Type B pancreatic cell (in vitro differentiated cells): ENCODE results near the gene LCE5A. TPM values are rescaled to one million over a fixed set of nuclear protein-coding genes. Genes with fewer than 3 reads are reported as not detected.

ENCODE experiments used
- DNase-seq: peaks from one replicate; pipeline ENCODE4 v3.0.0; 2021; ENCODE audit warnings: mixed read lengths; ENCODE audit not compliant: unreplicated experiment; ENCODE audit errors: extremely low spot score
- H3K27ac Mint-ChIP-seq: 2 replicates; pipeline ENCODE4 v1.8.0; 2021; ENCODE audit warnings: mild to moderate bottlenecking, mixed read lengths
- H3K27me3 Mint-ChIP-seq: 2 replicates; pipeline ENCODE4 v1.8.0; 2021; ENCODE audit warnings: mixed read lengths
- H3K36me3 Mint-ChIP-seq: 2 replicates; pipeline ENCODE4 v1.8.0; 2021; ENCODE audit warnings: mixed read lengths
- H3K4me1 Mint-ChIP-seq: one replicate; pipeline ENCODE4 v1.8.0; 2021; ENCODE audit warnings: mixed read lengths; ENCODE audit not compliant: unreplicated experiment
- H3K4me3 Mint-ChIP-seq: 2 replicates; pipeline ENCODE4 v1.8.0; 2021; ENCODE audit warnings: mild to moderate bottlenecking, mixed read lengths
- H3K9me3 Mint-ChIP-seq: 2 replicates; pipeline ENCODE4 v1.8.0; 2021; ENCODE audit warnings: mixed read lengths
- long read RNA-seq: library from polyadenylated mRNA; unstranded; transcript quantifications from one replicate; pipeline ENCODE4 v2.0.0, GENCODE V29; 2020
- total RNA-seq: library from RNA; stranded (reverse); gene quantifications from 2 replicates; pipeline ENCODE4 v1.2.1, GENCODE V29; 2021; ENCODE audit warnings: low replicate concordance
- TF ChIP-seq, protein P1 (sequence below): fragments of 200-600 bp; sonication (generic); conservative IDR thresholded peaks from 2 replicates; pipeline ENCODE4 v1.5.0; 2021; ENCODE audit warnings: antibody characterized with exemption, mild to moderate bottlenecking

LCE5A gene, protein sequence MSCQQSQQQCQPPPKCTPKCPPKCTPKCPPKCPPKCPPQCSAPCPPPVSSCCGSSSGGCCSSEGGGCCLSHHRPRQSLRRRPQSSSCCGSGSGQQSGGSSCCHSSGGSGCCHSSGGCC
- total RNA-seq, result not detected in 2 replicates
- long read RNA-seq, result 0 reads

DNA sequence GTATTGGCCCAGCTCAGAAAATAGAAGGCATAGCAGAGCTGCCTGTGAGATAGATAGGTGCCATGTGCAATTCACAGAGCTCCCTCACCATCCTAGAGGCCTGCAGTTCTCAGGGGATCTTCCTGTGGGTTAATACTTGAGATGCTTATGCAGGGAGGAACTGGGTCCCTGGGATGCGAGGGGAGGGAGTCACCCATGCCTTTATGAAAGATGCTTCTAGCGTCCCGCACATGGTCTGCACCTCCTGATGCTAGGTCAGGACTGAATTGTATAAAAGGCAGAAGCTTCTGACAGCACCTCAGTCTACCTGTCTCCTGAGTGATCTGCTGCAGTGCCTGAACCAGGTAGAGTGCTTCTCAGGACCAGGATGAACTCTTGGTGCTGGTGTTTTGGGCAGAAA is at the start of gene LCE5A:
LCE5A (plus strand) TSS at position 301 of the 400 bp plus-strand sequence. CDS start 732 bp downstream, outside the sequence.
- H3K27ac Mint-ChIP-seq, result no peak within 1 kb of the TSS
- peaks cover 4% of the 10 kb centered on the region for H3K9me3 Mint-ChIP-seq
- H3K27me3 Mint-ChIP-seq, result no peaks in the 10 kb centered on the region
- TF ChIP-seq, protein P1, sequence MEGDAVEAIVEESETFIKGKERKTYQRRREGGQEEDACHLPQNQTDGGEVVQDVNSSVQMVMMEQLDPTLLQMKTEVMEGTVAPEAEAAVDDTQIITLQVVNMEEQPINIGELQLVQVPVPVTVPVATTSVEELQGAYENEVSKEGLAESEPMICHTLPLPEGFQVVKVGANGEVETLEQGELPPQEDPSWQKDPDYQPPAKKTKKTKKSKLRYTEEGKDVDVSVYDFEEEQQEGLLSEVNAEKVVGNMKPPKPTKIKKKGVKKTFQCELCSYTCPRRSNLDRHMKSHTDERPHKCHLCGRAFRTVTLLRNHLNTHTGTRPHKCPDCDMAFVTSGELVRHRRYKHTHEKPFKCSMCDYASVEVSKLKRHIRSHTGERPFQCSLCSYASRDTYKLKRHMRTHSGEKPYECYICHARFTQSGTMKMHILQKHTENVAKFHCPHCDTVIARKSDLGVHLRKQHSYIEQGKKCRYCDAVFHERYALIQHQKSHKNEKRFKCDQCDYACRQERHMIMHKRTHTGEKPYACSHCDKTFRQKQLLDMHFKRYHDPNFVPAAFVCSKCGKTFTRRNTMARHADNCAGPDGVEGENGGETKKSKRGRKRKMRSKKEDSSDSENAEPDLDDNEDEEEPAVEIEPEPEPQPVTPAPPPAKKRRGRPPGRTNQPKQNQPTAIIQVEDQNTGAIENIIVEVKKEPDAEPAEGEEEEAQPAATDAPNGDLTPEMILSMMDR, result no peak
- H3K4me3 Mint-ChIP-seq, result no peak within 1 kb of the TSS
- no peaks in the 10 kb centered on the region for H3K36me3 Mint-ChIP-seq
- no peak for DNase-seq
- H3K4me1 Mint-ChIP-seq, result no peaks in the 10 kb centered on the region

DNA sequence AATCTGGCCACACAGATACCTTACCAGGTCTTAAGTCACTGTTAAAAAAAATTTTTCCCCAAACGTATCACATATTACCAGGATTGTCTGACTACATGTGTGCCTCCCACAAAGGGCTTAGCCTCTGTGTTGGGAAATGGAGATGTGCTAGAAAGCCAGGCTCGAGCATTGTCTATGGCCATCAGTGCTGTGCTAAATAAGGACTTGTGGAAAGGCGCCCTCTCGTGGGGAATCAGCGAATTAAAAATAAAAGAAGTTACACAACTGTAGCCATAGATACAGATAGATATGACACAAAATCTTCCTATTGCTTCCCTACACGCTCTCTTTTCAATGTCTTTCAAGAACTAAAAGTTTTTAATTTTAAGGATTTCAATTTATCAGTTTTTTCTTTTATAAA is 49.1 kb upstream of the LCE5A start:
- no peak overlapping the region for H3K4me3 Mint-ChIP-seq
- H3K27ac Mint-ChIP-seq, result no peak overlapping the region
- TF ChIP-seq, protein P1, result peak; percentile 56
- no peaks in the 10 kb centered on the region for H3K4me1 Mint-ChIP-seq
- no peaks in the 10 kb centered on the region for H3K36me3 Mint-ChIP-seq
- H3K9me3 Mint-ChIP-seq, result no peaks in the 10 kb centered on the region
- H3K27me3 Mint-ChIP-seq, result no peaks in the 10 kb centered on the region
- DNase-seq, result no peak

DNA sequence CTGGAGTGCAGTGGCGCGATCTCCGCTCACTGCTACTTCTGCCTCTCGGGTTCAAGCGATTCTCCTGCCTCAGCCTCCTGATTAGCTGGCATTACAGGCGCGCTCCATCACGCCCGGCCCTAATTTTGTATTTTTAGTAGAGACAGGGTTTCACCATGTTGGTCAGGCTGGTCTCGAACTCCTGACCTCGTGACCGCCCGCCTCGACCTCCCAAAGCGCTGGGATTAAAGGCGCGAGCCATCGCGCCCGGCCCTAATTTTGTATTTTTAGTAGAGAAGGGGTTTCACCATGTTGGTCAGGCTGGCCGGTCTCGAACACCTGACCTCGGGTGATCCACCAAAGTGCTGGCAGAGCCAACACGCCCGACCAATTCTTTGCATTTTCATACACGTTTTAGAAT is 48.0 kb upstream of the LCE5A start:
- no peak overlapping the region for H3K27ac Mint-ChIP-seq
- H3K9me3 Mint-ChIP-seq, result peaks cover 6% of the 10 kb centered on the region
- no peaks in the 10 kb centered on the region for H3K4me1 Mint-ChIP-seq
- H3K27me3 Mint-ChIP-seq, result no peaks in the 10 kb centered on the region
- no peak overlapping the region for H3K4me3 Mint-ChIP-seq
- DNase-seq, result no peak
- no peaks in the 10 kb centered on the region for H3K36me3 Mint-ChIP-seq
- TF ChIP-seq, protein P1, result no peak

DNA sequence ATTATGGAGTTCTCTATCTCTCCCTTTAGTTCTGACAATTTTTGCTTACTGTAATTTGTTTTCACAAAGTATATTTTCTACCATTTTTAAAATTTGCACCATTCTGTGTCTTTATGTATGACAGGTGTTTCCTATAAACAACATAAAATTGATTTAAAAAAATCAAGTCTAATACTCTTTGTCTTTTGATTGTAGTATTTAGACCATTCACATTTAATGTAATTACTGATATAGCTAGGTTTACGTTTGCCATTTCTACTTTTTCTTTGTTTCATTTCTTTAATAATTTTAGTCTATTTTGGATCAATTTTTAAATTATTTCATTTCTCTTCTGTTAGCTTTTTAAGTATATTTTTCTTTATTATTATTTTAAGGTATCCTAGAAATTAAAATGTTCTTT is 44.4 kb upstream of the LCE5A start:
- H3K36me3 Mint-ChIP-seq, result no peaks in the 10 kb centered on the region

DNA sequence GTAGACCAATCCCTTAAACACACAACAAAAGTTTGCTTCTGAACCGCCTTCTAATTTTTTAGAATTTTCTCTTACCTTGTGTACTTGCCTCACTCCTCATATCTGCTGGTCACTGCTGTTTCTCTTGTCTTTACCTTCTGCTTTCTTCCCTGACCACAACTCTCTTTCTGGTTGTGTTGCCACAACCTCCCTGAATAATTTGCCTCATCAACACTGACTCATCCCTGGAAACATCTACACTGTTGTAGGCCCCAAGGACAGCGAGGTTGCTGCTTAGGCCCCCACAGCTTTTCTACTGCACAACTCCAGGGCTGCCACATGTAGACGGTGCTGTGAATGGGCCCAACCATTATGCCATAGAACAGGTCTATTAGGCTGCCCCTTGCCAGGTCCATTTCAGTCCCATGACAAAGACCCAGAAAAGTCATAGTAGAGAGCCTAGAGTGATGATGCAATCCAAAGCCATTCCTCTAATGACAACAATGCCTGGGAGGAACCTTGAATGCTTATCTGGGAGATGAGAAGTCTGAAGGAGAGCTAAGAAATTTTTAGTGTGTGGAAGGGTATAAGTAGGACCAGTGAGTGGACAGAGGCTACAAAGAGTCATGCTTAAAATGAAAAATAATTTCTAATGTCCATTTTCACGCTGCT is 36.6 kb upstream of the LCE5A start:
- Mint-ChIP-seq H3K9me3 (peaks cover 11% of the 10 kb centered on the region), H3K27ac (no peak overlapping the region), H3K36me3 (no peaks in the 10 kb centered on the region), H3K4me1 (no peaks in the 10 kb centered on the region), H3K27me3 (no peaks in the 10 kb centered on the region), H3K4me3 (no peak overlapping the region)
- TF ChIP-seq, protein P1, result no peak
- no peak for DNase-seq

More for the DNA sequence above, 44.4 kb upstream of the LCE5A start:
- no peak overlapping the region for H3K27ac Mint-ChIP-seq
- no peaks in the 10 kb centered on the region for H3K4me1 Mint-ChIP-seq
- TF ChIP-seq, protein P1, result no peak
- no peak overlapping the region for H3K4me3 Mint-ChIP-seq
- H3K27me3 Mint-ChIP-seq, result no peaks in the 10 kb centered on the region
- no peak for DNase-seq
- H3K9me3 Mint-ChIP-seq, result peaks cover 7% of the 10 kb centered on the region
